Measurements from ENCODE around the gene COL18A1.

DNA sequence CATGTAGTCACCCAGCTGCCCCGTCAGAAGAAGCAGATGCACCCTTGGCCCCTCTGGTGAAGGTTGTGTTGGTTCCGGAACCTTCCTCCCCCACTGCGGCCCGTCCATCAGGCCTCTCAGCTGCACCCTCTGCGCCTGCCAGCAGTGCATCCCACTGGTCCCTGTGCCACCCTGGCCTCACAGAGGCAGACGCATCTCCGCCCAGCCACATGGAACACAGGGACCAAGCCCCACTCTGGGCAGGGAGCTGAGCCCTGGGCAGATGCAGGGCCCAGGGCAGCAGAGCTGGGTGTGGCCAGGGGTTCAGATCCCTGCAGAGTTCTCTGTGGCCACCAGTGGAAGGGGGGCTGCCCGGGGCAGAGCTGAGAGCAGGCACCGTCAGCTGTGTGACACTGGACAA, 86.7 kb downstream of the COL18A1 start:
- no peak for TF ChIP-seq POLR2A (IDR thresholded peaks at IDR 0.05)
- no peak for TF ChIP-seq POLR2AphosphoS5 (IDR thresholded peaks at IDR 0.05)
- TF ChIP-seq, protein P1, sequence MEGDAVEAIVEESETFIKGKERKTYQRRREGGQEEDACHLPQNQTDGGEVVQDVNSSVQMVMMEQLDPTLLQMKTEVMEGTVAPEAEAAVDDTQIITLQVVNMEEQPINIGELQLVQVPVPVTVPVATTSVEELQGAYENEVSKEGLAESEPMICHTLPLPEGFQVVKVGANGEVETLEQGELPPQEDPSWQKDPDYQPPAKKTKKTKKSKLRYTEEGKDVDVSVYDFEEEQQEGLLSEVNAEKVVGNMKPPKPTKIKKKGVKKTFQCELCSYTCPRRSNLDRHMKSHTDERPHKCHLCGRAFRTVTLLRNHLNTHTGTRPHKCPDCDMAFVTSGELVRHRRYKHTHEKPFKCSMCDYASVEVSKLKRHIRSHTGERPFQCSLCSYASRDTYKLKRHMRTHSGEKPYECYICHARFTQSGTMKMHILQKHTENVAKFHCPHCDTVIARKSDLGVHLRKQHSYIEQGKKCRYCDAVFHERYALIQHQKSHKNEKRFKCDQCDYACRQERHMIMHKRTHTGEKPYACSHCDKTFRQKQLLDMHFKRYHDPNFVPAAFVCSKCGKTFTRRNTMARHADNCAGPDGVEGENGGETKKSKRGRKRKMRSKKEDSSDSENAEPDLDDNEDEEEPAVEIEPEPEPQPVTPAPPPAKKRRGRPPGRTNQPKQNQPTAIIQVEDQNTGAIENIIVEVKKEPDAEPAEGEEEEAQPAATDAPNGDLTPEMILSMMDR (IDR thresholded peaks at IDR 0.05): no peak

All from transverse colon (tissue), 4 donors.